ENCODE measurements around the gene TVP23A. TPM values are rescaled to one million over a fixed set of nuclear protein-coding genes. Genes with fewer than 3 reads are reported as not detected.
"Not testable (repeated sequence)": the region's sequence is repeated elsewhere in the genome, so short reads cannot be mapped to it uniquely, and the experiment has no call there.

TVP23A gene
- total and polyA plus RNA-seq, 7 donors: 0.01 to 0.13 (median 0.06) TPM; not detected in 3

- ATAC-seq: no peak
- DNase-seq: no peak
- intact Hi-C loops (cut with DNase I): no loop called here
- WGBS, 3 donors: 74 to 76% (median 76%) methylated on average over 12 of the region's 12 CpGs
- Histone ChIP-seq H3K36me3 (ENCODE audit: insufficient read depth in 1 of 2, low read depth in 1 of 2) (no peaks in the 10 kb centered on the region), H3K27me3 (ENCODE audit: insufficient read depth in 3 of 3, low read length in 2 of 3) (no peaks in the 10 kb centered on the region), H3K4me3 (no peak overlapping the region), H3K4me1 (no peaks in the 10 kb centered on the region), H3K27ac (no peak overlapping the region), H3K9me3 (no peaks in the 10 kb centered on the region)
- TF ChIP-seq CTCF (IDR thresholded peaks at IDR 0.05): no peak
These were observed 41.2 kb downstream of the TVP23A start for GRCh38 chr16:10777356-10777755.

- H3K4me1 ChIP-seq; H3K36me3 ChIP-seq (ENCODE audit: insufficient read depth in 1 of 2, low read depth in 1 of 2); H3K4me3 ChIP-seq; ATAC-seq; H3K27ac ChIP-seq; H3K9me3 ChIP-seq; H3K27me3 ChIP-seq (ENCODE audit: insufficient read depth in 3 of 3, low read length in 2 of 3); DNase-seq; intact Hi-C loops (cut with DNase I): not testable (repeated sequence)
- WGBS, 3 donors: 64 to 66% (median 65%) methylated on average over 6 of the region's 6 CpGs
These were observed 41.7 kb downstream of the TVP23A start for GRCh38 chr16:10776923-10777322.

- H3K27me3 ChIP-seq (ENCODE audit: insufficient read depth in 3 of 3, low read length in 2 of 3): no peaks in the 10 kb centered on the region
- intact Hi-C loops (cut with DNase I): no loop called here
- H3K9me3 ChIP-seq: no peaks in the 10 kb centered on the region
- H3K4me3 ChIP-seq: no peak overlapping the region
- no peak overlapping the region for H3K27ac ChIP-seq
- no peak for DNase-seq
- H3K4me1 ChIP-seq: no peaks in the 10 kb centered on the region
- no peak for TF ChIP-seq CTCF (IDR thresholded peaks at IDR 0.05)
- WGBS, 3 donors: 74 to 82% (median 81%) methylated on average over 4 of the region's 4 CpGs
- no peak for ATAC-seq
- H3K36me3 ChIP-seq (ENCODE audit: insufficient read depth in 1 of 2, low read depth in 1 of 2): no peaks in the 10 kb centered on the region
These were observed 42.3 kb downstream of the TVP23A start for GRCh38 chr16:10776280-10776679.

GRCh38 chr16:10770907-10771306, 47.7 kb downstream of the TVP23A start:
- Histone ChIP-seq H3K36me3 (ENCODE audit: insufficient read depth in 1 of 2, low read depth in 1 of 2) (peaks cover 0 to 36% of the 10 kb centered on the region in 2 donors), H3K4me1 (no peaks in the 10 kb centered on the region), H3K4me3 (no peak overlapping the region), H3K27ac (no peak overlapping the region), H3K9me3 (no peaks in the 10 kb centered on the region), H3K27me3 (ENCODE audit: insufficient read depth in 3 of 3, low read length in 2 of 3) (no peaks in the 10 kb centered on the region)
- ATAC-seq: no peak
- intact Hi-C loops (cut with DNase I): no loop called here
- no peak for DNase-seq
- TF ChIP-seq CTCF (IDR thresholded peaks at IDR 0.05): no peak
- WGBS, 3 donors: 83 to 97% (median 87%) methylated on average over 1 of the region's 1 CpG

- ATAC-seq (no peak), DNase-seq (no peak)
- peaks cover 0 to 48% of the 10 kb centered on the region in 2 donors for H3K36me3 ChIP-seq (ENCODE audit: insufficient read depth in 1 of 2, low read depth in 1 of 2)
- TF ChIP-seq CTCF (IDR thresholded peaks at IDR 0.05): no peak
- WGBS, 3 donors: 76 to 88% (median 81%) methylated on average over 7 of the region's 7 CpGs
- H3K4me1 ChIP-seq: no peaks in the 10 kb centered on the region
- H3K27ac ChIP-seq: no peak overlapping the region
- H3K4me3 ChIP-seq: no peak overlapping the region
- H3K27me3 ChIP-seq (ENCODE audit: insufficient read depth in 3 of 3, low read length in 2 of 3): no peaks in the 10 kb centered on the region
- intact Hi-C loops (cut with DNase I): loop anchor here in 1 of 2 donors (10.0 kb wide), 1 partner anchor 135 kb away; no protein-coding TSS in a partner anchor
- H3K9me3 ChIP-seq: no peaks in the 10 kb centered on the region
These were observed 49.2 kb downstream of the TVP23A start for GRCh38 chr16:10769381-10769780.
